Gastrocnemius medialis (tissue), 4 donors: ENCODE results near the gene C5orf24.

Experiments
- POLR2A ChIP-seq, 2 donors: fragments of 450-650 bp; IDR thresholded peaks; one replicate each; pipeline ENCODE4 v1.6.1; 2017; ENCODE audit warnings: antibody characterized with exemption in 2 of 2, mild to moderate bottlenecking in 2 of 2, moderate library complexity in 2 of 2
- TF ChIP-seq, protein P1 (sequence below), 5 experiments: fragments of 450-650 bp in 3 of 5; fragments of 200-600 bp in 2 of 5; sonication (generic) in 2 of 5; IDR thresholded peaks in 4 of 5; conservative IDR thresholded peaks in 1 of 5; 1 replicate in 4 of 5; 2 replicates in 1 of 5; pipeline ENCODE4 v1.5.1; 2016 to 2019; ENCODE audit warnings: antibody characterized with exemption in 5 of 5, mild to moderate bottlenecking in 3 of 5, moderate library complexity in 3 of 5

DNA sequence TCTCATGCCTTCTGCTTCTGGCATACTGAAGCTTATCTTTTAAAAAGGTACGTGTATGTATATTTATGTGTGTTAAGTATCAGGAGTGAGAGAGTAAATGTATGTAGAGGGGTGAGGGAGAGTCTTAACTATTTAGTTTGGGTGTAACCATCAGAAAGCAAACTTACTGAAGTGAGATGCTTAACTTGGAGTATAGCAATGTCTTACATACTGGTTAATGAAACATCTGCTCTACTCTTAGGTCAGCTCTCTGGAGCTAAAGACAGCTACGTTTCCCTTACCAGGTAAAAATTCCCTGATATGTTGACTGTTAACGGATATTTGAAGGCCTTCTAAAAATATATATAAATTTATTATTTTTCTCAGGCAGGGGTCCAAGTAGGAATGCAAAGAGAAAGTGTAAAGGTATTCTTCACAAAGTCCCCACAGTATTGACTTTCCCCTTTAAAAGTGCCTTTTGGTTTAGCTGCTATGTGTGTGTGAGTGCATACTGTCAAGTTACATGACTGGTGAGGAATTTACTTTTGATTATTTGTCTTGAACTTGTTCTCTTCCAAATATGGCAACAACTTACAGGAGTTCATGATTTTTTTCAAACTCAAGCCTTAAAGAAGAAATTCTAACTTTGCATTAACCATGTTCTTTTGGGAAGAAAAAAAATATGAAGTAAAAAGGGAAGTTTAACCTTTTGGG lies 12.3 kb upstream of the C5orf24 start:
- TF ChIP-seq, protein P1, sequence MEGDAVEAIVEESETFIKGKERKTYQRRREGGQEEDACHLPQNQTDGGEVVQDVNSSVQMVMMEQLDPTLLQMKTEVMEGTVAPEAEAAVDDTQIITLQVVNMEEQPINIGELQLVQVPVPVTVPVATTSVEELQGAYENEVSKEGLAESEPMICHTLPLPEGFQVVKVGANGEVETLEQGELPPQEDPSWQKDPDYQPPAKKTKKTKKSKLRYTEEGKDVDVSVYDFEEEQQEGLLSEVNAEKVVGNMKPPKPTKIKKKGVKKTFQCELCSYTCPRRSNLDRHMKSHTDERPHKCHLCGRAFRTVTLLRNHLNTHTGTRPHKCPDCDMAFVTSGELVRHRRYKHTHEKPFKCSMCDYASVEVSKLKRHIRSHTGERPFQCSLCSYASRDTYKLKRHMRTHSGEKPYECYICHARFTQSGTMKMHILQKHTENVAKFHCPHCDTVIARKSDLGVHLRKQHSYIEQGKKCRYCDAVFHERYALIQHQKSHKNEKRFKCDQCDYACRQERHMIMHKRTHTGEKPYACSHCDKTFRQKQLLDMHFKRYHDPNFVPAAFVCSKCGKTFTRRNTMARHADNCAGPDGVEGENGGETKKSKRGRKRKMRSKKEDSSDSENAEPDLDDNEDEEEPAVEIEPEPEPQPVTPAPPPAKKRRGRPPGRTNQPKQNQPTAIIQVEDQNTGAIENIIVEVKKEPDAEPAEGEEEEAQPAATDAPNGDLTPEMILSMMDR (IDR thresholded peaks at IDR 0.05 in 4 of 5, conservative IDR thresholded peaks at IDR 0.05 in 1 of 5): no peak
- no peak for TF ChIP-seq POLR2A (IDR thresholded peaks at IDR 0.05)
